ENCODE results near the gene TRAPPC3.

Gene TRAPPC3

DNA sequence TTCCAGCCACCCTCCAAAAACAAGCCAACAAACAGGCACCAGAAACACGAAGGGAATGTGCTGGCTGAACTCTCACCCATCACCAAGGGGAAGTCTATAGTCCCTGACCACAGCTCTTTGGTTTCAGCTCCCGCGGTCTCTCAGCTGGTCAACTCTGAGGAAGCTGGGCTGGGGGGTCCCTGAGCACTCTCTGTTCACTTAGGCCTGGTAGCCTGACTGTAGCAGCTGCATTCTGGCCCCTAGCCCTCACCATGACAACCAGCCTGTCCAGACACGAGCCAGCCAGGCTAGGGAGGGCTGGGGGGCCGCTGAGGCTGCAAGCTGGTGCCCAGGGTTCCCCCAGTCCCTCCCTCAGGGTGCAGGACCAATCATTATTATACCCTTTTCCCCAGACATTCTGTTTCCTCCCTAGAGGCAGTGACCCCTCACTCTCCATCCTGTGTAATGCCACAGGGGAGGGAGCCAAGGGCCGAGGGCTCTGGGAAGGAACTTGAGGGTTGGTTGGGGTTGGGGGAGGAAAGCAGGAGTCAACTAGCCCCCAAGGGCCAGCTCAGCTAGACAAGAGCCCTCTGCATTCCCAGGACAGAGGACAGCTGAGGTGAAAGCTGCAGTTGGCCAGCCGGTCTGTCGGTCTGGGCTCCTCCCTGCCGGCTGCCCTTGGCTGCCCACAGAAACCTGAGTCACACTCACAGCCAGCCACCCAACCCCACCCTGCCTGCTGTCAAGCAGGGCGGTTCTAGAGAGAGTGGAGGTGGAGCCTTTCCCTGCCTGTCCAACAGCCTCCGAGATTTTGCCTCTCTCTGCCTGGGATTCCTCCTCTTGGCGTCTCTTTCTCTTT is 1.2 kb upstream of the TRAPPC3 start:
- peaks cover 56% of the 10 kb centered on the region for H3K4me1 Mint-ChIP-seq (ENCODE audit: low read depth)
- peak overlapping the region; percentile 95 for H3K4me3 Mint-ChIP-seq
- no peaks in the 10 kb centered on the region for H3K27me3 Mint-ChIP-seq (ENCODE audit: low read depth)
- no peaks in the 10 kb centered on the region for H3K9me3 Mint-ChIP-seq
- peaks cover 4% of the 10 kb centered on the region for H3K36me3 Mint-ChIP-seq (ENCODE audit: low read depth)
- H3K27ac Mint-ChIP-seq = peak overlapping the region; percentile 99

DNA sequence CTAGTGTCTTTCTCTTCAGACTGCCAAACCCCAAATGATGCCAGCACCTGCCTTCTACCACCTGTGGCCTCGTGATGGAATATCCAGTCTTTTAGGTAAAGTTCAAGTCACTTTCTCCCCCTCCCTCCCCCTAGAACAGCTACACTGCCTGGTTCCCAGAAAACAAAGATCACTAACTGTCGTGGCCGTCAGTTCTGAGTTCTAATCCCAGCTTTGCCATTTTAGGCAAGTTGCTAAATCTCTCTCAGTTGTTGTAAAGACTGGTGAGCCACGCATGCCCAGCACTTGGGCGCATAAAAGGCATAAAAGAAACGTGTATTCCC is 648 bp upstream of the TRAPPC3 start:
- Mint-ChIP-seq H3K27me3 (ENCODE audit: low read depth) (no peaks in the 10 kb centered on the region), H3K4me3 (peak overlapping the region; percentile 95), H3K4me1 (ENCODE audit: low read depth) (peaks cover 59% of the 10 kb centered on the region), H3K36me3 (ENCODE audit: low read depth) (peaks cover 4% of the 10 kb centered on the region), H3K9me3 (no peaks in the 10 kb centered on the region), H3K27ac (peak overlapping the region; percentile 99)

DNA sequence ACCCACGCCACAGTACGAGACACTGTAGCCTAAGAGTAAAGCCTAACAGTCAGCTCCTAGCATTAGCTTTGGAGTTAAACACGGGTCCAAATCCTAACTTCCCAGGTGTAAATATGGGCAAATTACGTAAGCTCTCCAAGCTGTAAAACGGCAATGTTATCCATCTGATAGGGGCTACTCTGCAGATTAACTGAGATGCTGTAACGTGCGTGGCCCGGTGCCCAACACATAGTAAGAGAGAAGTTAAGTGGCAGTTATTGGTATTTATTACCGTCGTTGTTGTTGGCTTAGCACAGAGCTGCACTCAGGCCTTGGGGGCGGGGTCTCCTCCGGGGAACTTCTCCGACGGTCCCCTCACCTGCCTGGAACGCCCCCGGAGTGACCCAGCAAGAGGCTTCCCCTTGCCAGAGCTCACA is 457 bp downstream of the TRAPPC3 start:
- Mint-ChIP-seq H3K27me3 (ENCODE audit: low read depth) (no peaks in the 10 kb centered on the region), H3K36me3 (ENCODE audit: low read depth) (peaks cover 4% of the 10 kb centered on the region), H3K4me3 (peak overlapping the region; percentile 95), H3K4me1 (ENCODE audit: low read depth) (peaks cover 51% of the 10 kb centered on the region), H3K27ac (peak overlapping the region; percentile 99), H3K9me3 (no peaks in the 10 kb centered on the region)

DNA sequence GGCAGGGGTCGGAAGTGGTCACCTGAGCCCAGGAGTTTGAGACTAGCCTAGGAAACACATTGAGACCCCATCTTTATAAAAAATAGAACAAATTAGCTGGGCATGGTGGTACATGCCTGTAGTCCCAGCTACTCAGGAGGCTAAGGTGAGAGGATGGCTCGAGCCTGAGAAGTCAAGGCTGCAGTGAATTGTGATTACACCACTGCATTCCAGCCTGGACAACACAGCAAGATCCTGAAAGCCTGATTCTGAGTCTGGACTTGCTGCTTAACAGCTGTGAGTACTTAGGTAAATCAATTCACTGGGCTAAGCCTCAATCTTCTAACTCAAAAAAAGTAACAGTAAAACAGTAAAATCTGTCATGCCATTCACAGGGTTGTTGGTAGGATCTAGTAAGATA is 4.9 kb downstream of the TRAPPC3 start:
- Mint-ChIP-seq H3K27me3 (ENCODE audit: low read depth) (no peaks in the 10 kb centered on the region), H3K4me3 (no peak overlapping the region), H3K9me3 (no peaks in the 10 kb centered on the region), H3K36me3 (ENCODE audit: low read depth) (peaks cover 14% of the 10 kb centered on the region), H3K4me1 (ENCODE audit: low read depth) (peaks cover 21% of the 10 kb centered on the region), H3K27ac (no peak overlapping the region)

DNA sequence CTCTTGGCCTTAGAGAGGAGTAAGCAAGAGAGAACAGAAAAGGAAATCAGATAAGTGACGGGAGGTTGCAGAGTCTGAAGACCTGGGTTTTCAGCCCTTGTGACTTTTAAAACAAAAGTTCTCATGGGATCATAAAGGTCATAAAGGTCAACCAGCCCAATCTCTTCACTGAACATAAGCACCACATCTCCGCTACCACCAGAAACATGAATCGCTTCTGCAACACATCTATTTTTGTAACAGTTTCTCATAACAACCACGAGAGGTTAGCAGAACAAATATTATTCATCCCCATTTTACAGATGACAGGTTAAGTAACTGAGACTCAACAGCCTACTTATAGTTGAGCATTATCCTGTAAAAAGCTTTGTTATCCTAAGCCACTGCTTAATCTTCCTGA is 5.9 kb downstream of the TRAPPC3 start:
- Mint-ChIP-seq H3K27me3 (ENCODE audit: low read depth) (no peaks in the 10 kb centered on the region), H3K4me3 (no peak overlapping the region), H3K4me1 (ENCODE audit: low read depth) (peaks cover 19% of the 10 kb centered on the region), H3K36me3 (ENCODE audit: low read depth) (peaks cover 15% of the 10 kb centered on the region), H3K27ac (no peak overlapping the region), H3K9me3 (no peaks in the 10 kb centered on the region)

DNA sequence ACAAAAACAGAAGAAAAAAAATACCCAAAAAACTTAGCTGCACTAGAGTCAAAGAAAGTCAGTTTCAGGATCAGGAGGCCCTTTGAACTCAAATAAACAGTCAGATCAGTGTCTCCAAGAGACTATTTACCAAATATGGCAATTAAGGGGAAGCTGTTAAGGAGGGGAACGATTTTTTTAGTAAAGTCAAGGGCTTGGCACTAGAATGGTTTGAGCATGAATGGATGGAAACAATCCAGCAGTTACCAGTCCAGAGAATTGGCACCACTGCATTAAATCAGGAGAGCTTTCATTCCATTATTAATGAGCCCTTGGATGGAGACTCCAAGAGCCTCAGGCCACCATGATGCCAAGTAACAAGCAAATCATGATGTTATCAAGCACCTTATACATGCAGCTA is 7.2 kb downstream of the TRAPPC3 start:
- Mint-ChIP-seq H3K9me3 (no peaks in the 10 kb centered on the region), H3K27ac (no peak overlapping the region), H3K27me3 (ENCODE audit: low read depth) (no peaks in the 10 kb centered on the region), H3K36me3 (ENCODE audit: low read depth) (peaks cover 17% of the 10 kb centered on the region), H3K4me3 (no peak overlapping the region), H3K4me1 (ENCODE audit: low read depth) (peaks cover 12% of the 10 kb centered on the region)

DNA sequence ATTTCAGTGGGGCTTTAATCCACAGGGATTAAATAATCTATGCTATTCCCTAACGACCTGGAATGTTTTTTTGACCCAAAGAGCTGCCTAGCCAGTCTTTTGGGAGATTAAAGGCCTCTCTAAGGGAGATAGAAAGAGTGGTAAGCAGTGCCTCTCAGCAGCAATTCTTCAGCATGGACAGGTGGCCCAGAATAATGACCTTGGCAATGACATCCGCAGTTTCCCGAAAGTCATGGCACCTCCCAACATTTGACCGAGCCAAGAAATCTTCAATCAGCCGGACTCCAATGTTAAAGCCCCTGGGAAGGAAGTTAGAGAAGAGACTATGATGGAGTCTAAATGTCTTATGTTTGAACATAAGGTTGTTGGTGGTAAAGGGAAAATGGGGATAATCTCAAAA is 9.8 kb downstream of the TRAPPC3 start:
- Mint-ChIP-seq H3K9me3 (no peaks in the 10 kb centered on the region), H3K27ac (no peak overlapping the region), H3K27me3 (ENCODE audit: low read depth) (no peaks in the 10 kb centered on the region), H3K4me3 (no peak overlapping the region), H3K4me1 (ENCODE audit: low read depth) (peaks cover 8% of the 10 kb centered on the region), H3K36me3 (ENCODE audit: low read depth) (peaks cover 17% of the 10 kb centered on the region)

DNA sequence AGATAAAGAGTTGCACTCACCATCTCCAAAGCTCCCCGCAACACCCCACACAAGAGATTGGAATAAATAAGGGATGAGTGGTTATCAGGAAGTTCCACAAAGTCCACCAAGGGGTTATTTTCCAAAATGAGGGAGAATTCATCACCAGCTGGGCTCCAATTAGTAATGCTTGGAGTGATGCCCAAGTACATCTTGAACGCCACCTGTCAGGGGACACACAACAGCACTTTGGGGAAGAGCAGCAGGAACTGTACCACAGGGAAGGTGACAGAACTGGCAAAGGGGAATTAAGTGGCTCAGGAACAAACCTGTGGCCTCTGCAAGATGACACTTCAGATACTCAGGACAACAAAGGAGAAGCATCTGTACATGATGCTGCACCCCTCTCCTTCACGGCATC is 11.5 kb downstream of the TRAPPC3 start:
- Mint-ChIP-seq H3K27me3 (ENCODE audit: low read depth) (no peaks in the 10 kb centered on the region), H3K36me3 (ENCODE audit: low read depth) (peaks cover 17% of the 10 kb centered on the region), H3K9me3 (no peaks in the 10 kb centered on the region), H3K27ac (no peak overlapping the region), H3K4me1 (ENCODE audit: low read depth) (peaks cover 7% of the 10 kb centered on the region), H3K4me3 (no peak overlapping the region)

DNA sequence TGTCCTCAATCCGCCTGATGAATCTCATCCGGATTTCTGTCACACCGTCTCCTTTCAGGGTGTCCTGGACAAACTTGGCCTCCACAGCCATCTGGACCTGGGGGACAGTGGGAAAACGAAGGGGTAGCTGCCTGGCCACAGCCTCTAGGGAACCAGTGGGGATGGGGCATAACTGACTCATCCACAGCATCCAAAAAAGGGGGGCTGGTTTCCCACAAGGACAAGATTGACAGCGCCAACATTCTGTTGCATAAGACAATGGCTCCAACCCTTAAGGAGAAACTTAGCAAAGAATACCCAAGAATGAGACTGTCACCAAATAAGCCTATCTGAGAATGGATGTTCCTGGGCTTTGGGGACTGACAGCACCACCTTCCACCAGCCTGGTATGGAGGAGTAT is 12.1 kb downstream of the TRAPPC3 start:
- Mint-ChIP-seq H3K4me1 (ENCODE audit: low read depth) (peaks cover 7% of the 10 kb centered on the region), H3K4me3 (no peak overlapping the region), H3K27me3 (ENCODE audit: low read depth) (no peaks in the 10 kb centered on the region), H3K9me3 (no peaks in the 10 kb centered on the region), H3K36me3 (ENCODE audit: low read depth) (peaks cover 17% of the 10 kb centered on the region), H3K27ac (no peak overlapping the region)

DNA sequence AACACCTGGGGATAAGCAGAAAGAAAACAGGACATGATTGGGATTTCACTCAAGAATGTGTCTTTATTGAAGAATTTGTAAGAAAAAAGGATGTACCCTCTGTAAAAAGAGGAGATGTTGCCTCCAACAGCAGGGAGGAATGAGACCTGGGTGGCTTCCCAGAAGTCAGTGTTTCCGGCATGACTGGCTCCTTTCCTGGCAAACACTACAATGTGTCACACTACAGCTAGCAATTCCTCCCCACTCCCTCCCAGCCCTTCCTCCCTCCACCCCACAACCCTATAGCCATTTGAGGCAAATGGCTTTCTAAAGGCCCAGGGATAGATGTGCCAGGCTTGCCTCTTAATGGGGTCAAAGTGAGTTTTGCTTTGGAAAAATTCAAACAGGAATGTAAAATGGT is 12.8 kb downstream of the TRAPPC3 start:
- H3K4me1 Mint-ChIP-seq (ENCODE audit: low read depth) = peaks cover 5% of the 10 kb centered on the region
- no peaks in the 10 kb centered on the region for H3K27me3 Mint-ChIP-seq (ENCODE audit: low read depth)
- H3K4me3 Mint-ChIP-seq = no peak overlapping the region
- no peaks in the 10 kb centered on the region for H3K9me3 Mint-ChIP-seq
- no peak overlapping the region for H3K27ac Mint-ChIP-seq
- peaks cover 15% of the 10 kb centered on the region for H3K36me3 Mint-ChIP-seq (ENCODE audit: low read depth)

DNA sequence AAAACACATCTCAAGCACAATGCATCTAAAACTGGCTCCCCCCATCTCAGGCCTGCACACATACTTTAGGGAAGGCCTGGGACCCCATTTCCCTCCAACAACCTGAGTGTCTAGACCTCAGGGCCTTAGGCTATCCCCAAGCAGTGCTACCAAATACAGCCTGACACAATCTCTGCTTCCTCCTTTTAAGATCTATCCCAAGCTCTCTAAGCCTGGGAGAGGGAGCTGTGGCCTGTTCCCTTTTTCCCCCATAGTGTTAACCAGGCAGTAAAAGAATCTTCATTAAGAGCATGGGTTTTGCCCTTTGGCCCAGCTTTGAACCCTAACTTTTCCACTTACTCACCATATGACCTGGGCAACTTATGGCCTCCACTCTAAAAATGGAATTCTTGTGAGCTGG is 13.5 kb downstream of the TRAPPC3 start:
- Mint-ChIP-seq H3K27me3 (ENCODE audit: low read depth) (no peaks in the 10 kb centered on the region), H3K36me3 (ENCODE audit: low read depth) (peaks cover 15% of the 10 kb centered on the region), H3K4me3 (no peak overlapping the region), H3K9me3 (no peaks in the 10 kb centered on the region), H3K27ac (no peak overlapping the region), H3K4me1 (ENCODE audit: low read depth) (peaks cover 2% of the 10 kb centered on the region)

DNA sequence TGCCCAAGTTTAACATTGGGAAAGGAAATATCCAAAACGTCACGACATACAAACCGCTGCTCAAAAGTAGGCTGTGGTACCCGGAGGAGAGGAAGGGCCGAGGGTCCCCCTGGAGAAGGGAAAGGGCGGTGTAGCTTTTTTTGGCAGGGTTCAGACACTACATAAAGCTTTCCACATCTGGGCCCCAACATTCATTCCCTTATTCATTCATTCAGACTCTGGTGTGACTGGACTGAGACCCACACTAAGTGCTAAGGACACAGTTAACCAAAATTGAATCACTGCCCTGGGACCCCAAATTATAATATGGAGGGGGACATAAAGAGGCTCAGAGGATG is 14.0 kb downstream of the TRAPPC3 start:
- H3K4me1 Mint-ChIP-seq (ENCODE audit: low read depth) = peaks cover 2% of the 10 kb centered on the region
- no peaks in the 10 kb centered on the region for H3K27me3 Mint-ChIP-seq (ENCODE audit: low read depth)
- no peak overlapping the region for H3K4me3 Mint-ChIP-seq
- H3K36me3 Mint-ChIP-seq (ENCODE audit: low read depth) = peaks cover 14% of the 10 kb centered on the region
- no peak overlapping the region for H3K27ac Mint-ChIP-seq
- H3K9me3 Mint-ChIP-seq = no peaks in the 10 kb centered on the region

DNA sequence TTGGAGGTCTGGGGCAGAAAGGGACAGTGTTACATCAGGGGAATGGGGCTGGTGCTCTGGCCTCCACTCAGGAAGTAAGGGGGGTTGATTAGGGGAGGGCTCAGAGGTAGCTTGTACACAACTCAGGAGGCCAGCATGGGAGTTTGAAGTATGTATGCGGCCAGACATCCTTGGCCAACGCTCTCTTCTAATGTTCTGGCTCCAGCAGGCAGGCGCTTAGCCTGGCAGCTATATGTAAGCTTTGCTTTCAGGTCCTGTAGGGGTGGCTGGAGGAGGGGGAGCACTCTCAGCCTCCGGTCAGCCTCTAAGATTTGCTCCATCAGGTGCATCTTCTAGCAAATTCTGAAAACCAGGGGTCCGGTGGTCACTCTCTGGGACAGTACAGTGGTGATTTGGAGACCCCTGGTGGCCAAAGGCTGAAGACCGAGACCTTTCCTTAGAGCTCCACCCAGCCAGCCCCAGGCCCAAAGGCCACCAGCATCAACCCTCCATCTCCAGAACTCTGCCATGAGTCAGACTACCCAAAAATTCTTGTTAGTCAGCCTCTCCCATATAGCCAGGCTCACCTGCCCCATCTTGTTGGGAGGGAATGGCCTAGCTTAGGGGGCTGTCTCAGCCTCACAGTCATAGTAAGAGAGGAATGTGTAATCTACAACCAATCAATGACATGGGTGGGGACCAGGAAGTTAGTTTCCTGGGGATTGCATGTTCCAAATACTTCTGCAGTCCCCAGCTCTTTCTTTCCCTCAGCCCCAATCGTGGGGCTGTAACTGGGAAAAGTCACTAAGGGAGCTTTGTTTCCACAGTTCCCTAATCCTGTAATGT is 14.6 kb downstream of the TRAPPC3 start:
- H3K27ac Mint-ChIP-seq = no peak overlapping the region
- no peak overlapping the region for H3K4me3 Mint-ChIP-seq
- H3K27me3 Mint-ChIP-seq (ENCODE audit: low read depth) = no peaks in the 10 kb centered on the region
- no peaks in the 10 kb centered on the region for H3K9me3 Mint-ChIP-seq
- H3K4me1 Mint-ChIP-seq (ENCODE audit: low read depth) = peaks cover 2% of the 10 kb centered on the region
- peaks cover 9% of the 10 kb centered on the region for H3K36me3 Mint-ChIP-seq (ENCODE audit: low read depth)

DNA sequence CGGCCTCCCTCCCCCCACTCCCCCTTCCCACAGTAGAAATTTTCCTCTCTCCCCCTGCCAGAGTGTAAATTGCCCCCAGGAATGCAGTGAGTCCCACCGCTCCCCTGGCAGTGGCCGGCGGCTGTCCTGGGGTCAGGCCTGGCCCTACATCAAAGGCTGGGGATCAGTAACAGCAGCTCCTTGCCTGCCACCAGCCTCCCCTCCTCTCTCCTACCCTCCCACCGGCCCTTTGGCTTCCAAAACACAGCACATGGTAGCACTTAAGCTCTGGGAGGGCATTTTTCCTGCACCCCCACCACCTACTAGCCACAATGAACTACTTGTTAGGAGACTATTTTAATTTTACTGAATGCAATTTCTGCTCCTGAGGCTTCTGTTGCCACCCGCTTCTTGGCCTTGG is 15.3 kb downstream of the TRAPPC3 start:
- Mint-ChIP-seq H3K27me3 (ENCODE audit: low read depth) (no peaks in the 10 kb centered on the region), H3K9me3 (no peaks in the 10 kb centered on the region), H3K4me1 (ENCODE audit: low read depth) (peaks cover 2% of the 10 kb centered on the region), H3K4me3 (no peak overlapping the region), H3K36me3 (ENCODE audit: low read depth) (peaks cover 6% of the 10 kb centered on the region), H3K27ac (no peak overlapping the region)

DNA sequence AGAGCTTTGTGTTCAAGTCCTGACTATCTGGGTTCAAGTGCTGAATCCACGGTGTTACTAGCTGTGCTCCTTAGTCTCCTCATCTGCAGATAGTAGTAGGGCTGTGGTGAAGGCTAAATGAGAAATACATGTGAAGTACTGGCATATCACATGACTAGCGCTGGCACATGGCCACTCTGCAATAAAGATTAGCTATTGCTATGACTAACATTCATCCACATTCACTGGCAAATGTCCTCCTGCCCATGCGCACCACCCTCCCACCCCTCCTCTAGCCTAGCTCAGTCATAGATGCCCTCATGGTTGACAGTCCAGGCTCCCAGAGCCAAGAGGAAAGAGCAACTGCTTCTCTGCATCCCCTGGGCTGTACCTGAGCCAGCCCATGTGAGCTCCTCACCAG is 15.8 kb downstream of the TRAPPC3 start:
- peaks cover 2% of the 10 kb centered on the region for H3K4me1 Mint-ChIP-seq (ENCODE audit: low read depth)
- H3K36me3 Mint-ChIP-seq (ENCODE audit: low read depth) = peaks cover 6% of the 10 kb centered on the region
- H3K27ac Mint-ChIP-seq = no peak overlapping the region
- no peak overlapping the region for H3K4me3 Mint-ChIP-seq
- no peaks in the 10 kb centered on the region for H3K9me3 Mint-ChIP-seq
- no peaks in the 10 kb centered on the region for H3K27me3 Mint-ChIP-seq (ENCODE audit: low read depth)

All from T-helper 1 cell treated with Interleukin-12 subunit alpha and Interleukin-12 subunit beta and Interleukin-4 antibody, amounts not matched to agents 30 μg/mL and 1 μg/mL, for 36 hours (primary cell).